ENCODE data around the gene RPS6KA2. TPM values are rescaled to one million over a fixed set of nuclear protein-coding genes. Genes with fewer than 3 reads are reported as not detected.

RPS6KA2 gene
- total RNA-seq, 4 donors from 2014 or later = 11.8 to 66.0 (median 19.2) TPM

DNA sequence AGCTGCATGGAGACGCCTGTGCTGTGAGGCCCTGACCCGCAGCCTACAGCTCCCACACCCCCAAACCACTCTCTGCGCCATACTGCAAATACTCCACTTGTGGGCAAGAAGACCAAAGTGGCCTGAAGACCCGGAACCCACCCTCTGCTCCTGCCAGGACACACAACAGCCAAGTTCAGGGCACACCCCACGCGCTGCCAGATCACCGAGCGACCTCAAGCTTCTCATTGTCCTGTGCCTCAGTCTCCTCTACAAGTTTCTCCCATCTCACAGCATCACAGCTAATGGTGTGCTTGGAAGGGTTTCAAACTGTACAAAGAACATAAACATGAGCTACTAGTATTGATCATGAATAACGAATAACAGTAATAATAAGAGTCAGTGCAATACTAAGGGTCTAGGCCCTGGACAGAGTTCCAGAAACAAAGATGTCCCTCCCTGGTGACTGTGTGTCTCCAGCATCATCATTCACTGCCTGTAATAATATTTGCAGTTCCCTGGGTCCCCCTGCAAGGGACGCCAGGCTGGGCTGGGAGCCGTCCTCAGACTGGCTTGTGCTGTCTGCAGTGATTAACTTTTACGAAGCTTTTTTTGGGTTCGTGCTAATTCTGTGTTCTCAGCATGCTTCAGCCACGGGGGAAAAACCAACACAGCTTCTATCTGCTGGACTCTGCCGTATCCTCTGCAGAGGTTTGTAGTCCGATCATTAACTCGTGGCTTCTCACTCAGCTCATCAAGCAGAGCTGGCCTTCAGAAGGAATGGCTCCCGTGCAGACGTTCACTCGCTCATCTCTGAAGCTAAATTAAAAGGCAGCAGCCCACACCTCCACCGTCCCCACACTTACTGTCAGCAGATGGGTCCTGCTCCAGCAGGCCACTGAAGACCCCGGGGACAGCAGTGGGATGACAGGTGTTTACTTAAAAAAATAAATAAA is 162.7 kb downstream of the RPS6KA2 start:
- WGBS, 2 donors = 75 to 88% methylated on average over 17 to 22 of the region's 22 CpGs
- Histone ChIP-seq H3K27me3 (peaks cover 0 to 6% (median 0%) of the 10 kb centered on the region in 4 donors), H3K4me1 (peaks cover 0 to 25% (median 3%) of the 10 kb centered on the region in 3 donors), H3K9me3 (no peaks in the 10 kb centered on the region), H3K4me3 (no peak overlapping the region), H3K27ac (no peak overlapping the region), H3K36me3 (peaks cover 0 to 46% (median 0%) of the 10 kb centered on the region in 3 donors)
- no peak for DNase-seq
- TF ChIP-seq POLR2A (IDR thresholded peaks at IDR 0.05) = no peak
- TF ChIP-seq, protein P1, sequence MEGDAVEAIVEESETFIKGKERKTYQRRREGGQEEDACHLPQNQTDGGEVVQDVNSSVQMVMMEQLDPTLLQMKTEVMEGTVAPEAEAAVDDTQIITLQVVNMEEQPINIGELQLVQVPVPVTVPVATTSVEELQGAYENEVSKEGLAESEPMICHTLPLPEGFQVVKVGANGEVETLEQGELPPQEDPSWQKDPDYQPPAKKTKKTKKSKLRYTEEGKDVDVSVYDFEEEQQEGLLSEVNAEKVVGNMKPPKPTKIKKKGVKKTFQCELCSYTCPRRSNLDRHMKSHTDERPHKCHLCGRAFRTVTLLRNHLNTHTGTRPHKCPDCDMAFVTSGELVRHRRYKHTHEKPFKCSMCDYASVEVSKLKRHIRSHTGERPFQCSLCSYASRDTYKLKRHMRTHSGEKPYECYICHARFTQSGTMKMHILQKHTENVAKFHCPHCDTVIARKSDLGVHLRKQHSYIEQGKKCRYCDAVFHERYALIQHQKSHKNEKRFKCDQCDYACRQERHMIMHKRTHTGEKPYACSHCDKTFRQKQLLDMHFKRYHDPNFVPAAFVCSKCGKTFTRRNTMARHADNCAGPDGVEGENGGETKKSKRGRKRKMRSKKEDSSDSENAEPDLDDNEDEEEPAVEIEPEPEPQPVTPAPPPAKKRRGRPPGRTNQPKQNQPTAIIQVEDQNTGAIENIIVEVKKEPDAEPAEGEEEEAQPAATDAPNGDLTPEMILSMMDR (IDR thresholded peaks at IDR 0.05) = no peak
- intact Hi-C loops (cut with DNase I) = no loop called here

GRCh38 chr6:166463359-166464067 is 163.5 kb downstream of the RPS6KA2 start:
- WGBS, 2 donors = 76 to 85% methylated on average over 20 to 23 of the region's 23 CpGs
- TF ChIP-seq, protein P1 (IDR thresholded peaks at IDR 0.05) = no peak
- no peak for TF ChIP-seq POLR2A (IDR thresholded peaks at IDR 0.05)
- H3K36me3 ChIP-seq = peaks cover 0 to 48% (median 0%) of the 10 kb centered on the region in 3 donors
- H3K9me3 ChIP-seq = peaks cover 0 to 3% (median 0%) of the 10 kb centered on the region in 3 donors
- H3K4me1 ChIP-seq = peaks cover 0 to 25% (median 3%) of the 10 kb centered on the region in 3 donors
- no peak for DNase-seq
- no peak overlapping the region for H3K4me3 ChIP-seq
- H3K27me3 ChIP-seq = peaks cover 0 to 6% (median 0%) of the 10 kb centered on the region in 4 donors
- H3K27ac ChIP-seq = no peak overlapping the region
- intact Hi-C loops (cut with DNase I) = no loop called here

GRCh38 chr6:166462461-166463135 is 164.5 kb downstream of the RPS6KA2 start:
- H3K36me3 ChIP-seq = peaks cover 0 to 48% (median 0%) of the 10 kb centered on the region in 3 donors
- no peak overlapping the region for H3K27ac ChIP-seq
- peaks cover 0 to 6% (median 0%) of the 10 kb centered on the region in 4 donors for H3K27me3 ChIP-seq
- intact Hi-C loops (cut with DNase I) = no loop called here
- no peak for TF ChIP-seq POLR2A (IDR thresholded peaks at IDR 0.05)
- WGBS, 2 donors = 81 to 84% methylated on average over 7 to 8 of the region's 25 CpGs
- no peak overlapping the region for H3K4me3 ChIP-seq
- peaks cover 0 to 9% (median 0%) of the 10 kb centered on the region in 3 donors for H3K9me3 ChIP-seq
- no peak for DNase-seq
- H3K4me1 ChIP-seq = peaks cover 0 to 25% (median 3%) of the 10 kb centered on the region in 3 donors

- TF ChIP-seq POLR2A (IDR thresholded peaks at IDR 0.05) = no peak
- TF ChIP-seq, protein P1 (IDR thresholded peaks at IDR 0.05) = no peak
- Histone ChIP-seq H3K27me3 (peaks cover 0 to 6% (median 0%) of the 10 kb centered on the region in 4 donors), H3K36me3 (peaks cover 0 to 46% (median 0%) of the 10 kb centered on the region in 3 donors), H3K27ac (no peak overlapping the region), H3K9me3 (peaks cover 0 to 9% (median 0%) of the 10 kb centered on the region in 3 donors), H3K4me1 (peaks cover 0 to 25% (median 3%) of the 10 kb centered on the region in 3 donors), H3K4me3 (no peak overlapping the region)
- intact Hi-C loops (cut with DNase I) = no loop called here
- DNase-seq = no peak
- 82 to 89% methylated on average over 6 to 7 of the region's 9 CpGs for WGBS, 2 donors
Measured at GRCh38 chr6:166461821-166462460, 165.1 kb downstream of the RPS6KA2 start.
